HEK293 (cell line): ENCODE results near the gene LGI4.
A peak's percentile ranks its signal among the peaks of the same experiment; 100 is the strongest.

ENCODE experiments used
- CTCF ChIA-PET: fragments of 350-600 bp; formaldehyde crosslinking; extraction: SDS; loops from one replicate; lab custom pipeline; 2021; ENCODE audit warnings: antibody characterized with exemption; lab: Yijun Ruan, JAX
- POLR2A ChIA-PET: fragments of 300-600 bp; formaldehyde crosslinking; extraction: SDS; loops from one replicate; lab custom pipeline; 2020; ENCODE audit warnings: antibody characterized with exemption, inconsistent platforms; lab: Yijun Ruan, JAX
- H3K27ac ChIP-seq: fragments of 200-500 bp; sonication (Bioruptor generic); 2 replicates; pipeline ENCODE4 v1.5.1; 2014; ENCODE audit warnings: low read depth, low read length, control low read depth, inconsistent platforms; ENCODE audit errors: extremely low read depth
- H3K36me3 ChIP-seq, 2 experiments: fragments of 200-500 bp in 1 of 2; sonication (Bioruptor generic) in 1 of 2; 1 replicate in 1 of 2; 2 replicates in 1 of 2; pipeline ENCODE4 v1.5.1; 2014 to 2017; ENCODE audit warnings: inconsistent platforms in 2 of 2, low read length in 2 of 2; ENCODE audit not compliant: control insufficient read depth in 2 of 2, insufficient read depth in 1 of 2
- H3K4me1 ChIP-seq: fragments of 200-500 bp; sonication (Bioruptor generic); 2 replicates; pipeline ENCODE4 v1.5.1; 2014; ENCODE audit warnings: mild to moderate bottlenecking, low read length, inconsistent platforms; ENCODE audit not compliant: control insufficient read depth, insufficient read depth
- H3K4me3 ChIP-seq: 2 replicates; pipeline ENCODE4 v1.5.1; 2011; ENCODE audit warnings: low read depth, mild to moderate bottlenecking, control low read depth, low read length, moderate library complexity
- H3K9me3 ChIP-seq: fragments of 200-500 bp; sonication (Bioruptor generic); 2 replicates; pipeline ENCODE4 v1.5.1; 2014; ENCODE audit warnings: low read depth, low read length, inconsistent platforms; ENCODE audit not compliant: control insufficient read depth, insufficient read depth
- EGR2 ChIP-seq: fragments of 450-650 bp; formaldehyde crosslinking; IDR thresholded peaks from 2 replicates; pipeline ENCODE4 v1.5.1; 2016; ENCODE audit warnings: low read depth, missing biosample characterization, missing genetic modification characterization
- KLF1 ChIP-seq: fragments of 450-650 bp; formaldehyde crosslinking; IDR thresholded peaks from 2 replicates; pipeline ENCODE4 v1.5.1; 2016; ENCODE audit warnings: missing biosample characterization, missing genetic modification characterization
- KLF8 ChIP-seq: fragments of 450-650 bp; formaldehyde crosslinking; IDR thresholded peaks from 2 replicates; pipeline ENCODE4 v1.5.1; 2016; ENCODE audit warnings: missing biosample characterization, missing genetic modification characterization
- MZF1 ChIP-seq: fragments of 450-650 bp; formaldehyde crosslinking; IDR thresholded peaks from 2 replicates; pipeline ENCODE4 v1.5.1; 2017; ENCODE audit warnings: missing biosample characterization, missing genetic modification characterization, borderline replicate concordance
- PRDM1 ChIP-seq: fragments of 450-650 bp; formaldehyde crosslinking; IDR thresholded peaks from 2 replicates; pipeline ENCODE4; 2016; ENCODE audit warnings: missing biosample characterization, missing genetic modification characterization
- SALL2 ChIP-seq: fragments of 450-650 bp; formaldehyde crosslinking; IDR thresholded peaks from 2 replicates; pipeline ENCODE4 v1.5.0; 2017; ENCODE audit warnings: missing biosample characterization, mild to moderate bottlenecking, missing genetic modification characterization, borderline replicate concordance
- SP2 ChIP-seq: fragments of 450-650 bp; formaldehyde crosslinking; IDR thresholded peaks from 2 replicates; pipeline ENCODE4 v1.5.1; 2016; ENCODE audit warnings: missing biosample characterization, missing genetic modification characterization
- ZBTB21 ChIP-seq: fragments of 450-650 bp; formaldehyde crosslinking; IDR thresholded peaks from 2 replicates; pipeline ENCODE4 v1.5.1; 2017; ENCODE audit warnings: missing biosample characterization, missing genetic modification characterization
- ZNF155 ChIP-seq: fragments of 450-650 bp; formaldehyde crosslinking; IDR thresholded peaks from 2 replicates; pipeline ENCODE4 v1.5.1; 2016; ENCODE audit warnings: missing biosample characterization, missing genetic modification characterization
- ZNF202 ChIP-seq: fragments of 450-650 bp; formaldehyde crosslinking; IDR thresholded peaks from 2 replicates; pipeline ENCODE4 v1.5.1; 2016; ENCODE audit warnings: missing biosample characterization, missing genetic modification characterization, borderline replicate concordance
- ZNF221 ChIP-seq: fragments of 450-650 bp; formaldehyde crosslinking; IDR thresholded peaks from 2 replicates; pipeline ENCODE4 v1.5.1; 2017; ENCODE audit warnings: missing biosample characterization, missing genetic modification characterization, borderline replicate concordance
- ZNF248 ChIP-seq: fragments of 450-650 bp; formaldehyde crosslinking; IDR thresholded peaks from 2 replicates; pipeline ENCODE4 v1.5.1; 2017; ENCODE audit warnings: missing biosample characterization, missing genetic modification characterization
- ZNF510 ChIP-seq: fragments of 450-650 bp; formaldehyde crosslinking; IDR thresholded peaks from 2 replicates; pipeline ENCODE4 v1.5.1; 2018; ENCODE audit warnings: mild to moderate bottlenecking, missing genetic modification characterization, missing biosample characterization; ENCODE audit not compliant: insufficient replicate concordance
- ZNF514 ChIP-seq: fragments of 450-650 bp; formaldehyde crosslinking; IDR thresholded peaks from 2 replicates; pipeline ENCODE4 v1.5.1; 2016; ENCODE audit warnings: missing biosample characterization, missing genetic modification characterization
- ZNF548 ChIP-seq: fragments of 450-650 bp; formaldehyde crosslinking; IDR thresholded peaks from 2 replicates; pipeline ENCODE4 v1.5.1; 2016; ENCODE audit warnings: missing biosample characterization, missing genetic modification characterization
- ZNF549 ChIP-seq: fragments of 450-650 bp; IDR thresholded peaks from 2 replicates; pipeline ENCODE4 v1.5.1; 2018; ENCODE audit warnings: missing biosample characterization, missing genetic modification characterization, mild to moderate bottlenecking, inconsistent platforms, moderate library complexity
- ZNF560 ChIP-seq: fragments of 450-650 bp; formaldehyde crosslinking; IDR thresholded peaks from 2 replicates; pipeline ENCODE4 v1.5.1; 2017; ENCODE audit warnings: missing biosample characterization, missing genetic modification characterization, borderline replicate concordance
- ZNF571 ChIP-seq: fragments of 450-650 bp; formaldehyde crosslinking; IDR thresholded peaks from 2 replicates; pipeline ENCODE4 v1.5.0; 2017; ENCODE audit warnings: missing biosample characterization, missing genetic modification characterization
- ZNF624 ChIP-seq: fragments of 450-650 bp; formaldehyde crosslinking; IDR thresholded peaks from 2 replicates; pipeline ENCODE4 v1.5.1; 2017; ENCODE audit warnings: missing biosample characterization, missing genetic modification characterization
- ZNF626 ChIP-seq: fragments of 450-650 bp; sonication (Bioruptor Pico); formaldehyde crosslinking; IDR thresholded peaks from 2 replicates; pipeline ENCODE4 v1.5.1; 2018; ENCODE audit warnings: missing biosample characterization, missing genetic modification characterization, inconsistent platforms
- ZNF654 ChIP-seq: fragments of 450-650 bp; formaldehyde crosslinking; IDR thresholded peaks from 2 replicates; pipeline ENCODE4 v1.5.1; 2016; ENCODE audit warnings: low read depth, missing biosample characterization, missing genetic modification characterization
- ZNF791 ChIP-seq: fragments of 450-650 bp; formaldehyde crosslinking; IDR thresholded peaks from 2 replicates; pipeline ENCODE4 v1.5.1; 2016; ENCODE audit warnings: missing biosample characterization, missing genetic modification characterization
- TF ChIP-seq, protein P1 (sequence below): fragments of 450-650 bp; formaldehyde crosslinking; IDR thresholded peaks from 2 replicates; pipeline ENCODE4 v1.5.1; 2016; ENCODE audit warnings: missing biosample characterization, missing genetic modification characterization
- TF ChIP-seq, protein P2 (sequence below): fragments of 450-650 bp; formaldehyde crosslinking; IDR thresholded peaks from 2 replicates; pipeline ENCODE4 v1.5.1; 2016; ENCODE audit warnings: missing biosample characterization, missing genetic modification characterization
- TF ChIP-seq, protein P3 (sequence below): fragments of 450-650 bp; formaldehyde crosslinking; IDR thresholded peaks from 2 replicates; pipeline ENCODE4 v1.5.1; 2016; ENCODE audit warnings: missing biosample characterization, missing genetic modification characterization
- TF ChIP-seq, protein P4 (sequence below): fragments of 450-650 bp; formaldehyde crosslinking; IDR thresholded peaks from 2 replicates; pipeline ENCODE4 v1.5.1; 2017; ENCODE audit warnings: missing biosample characterization, missing genetic modification characterization
- TF ChIP-seq, protein P5 (sequence below): fragments of 450-650 bp; formaldehyde crosslinking; IDR thresholded peaks from 2 replicates; pipeline ENCODE4 v1.5.1; 2016; ENCODE audit warnings: missing biosample characterization, missing genetic modification characterization
- TF ChIP-seq, protein P6 (sequence below): fragments of 450-650 bp; formaldehyde crosslinking; IDR thresholded peaks from 2 replicates; pipeline ENCODE4 v1.5.1; 2016; ENCODE audit warnings: missing biosample characterization, missing genetic modification characterization

The LGI4 gene

DNA sequence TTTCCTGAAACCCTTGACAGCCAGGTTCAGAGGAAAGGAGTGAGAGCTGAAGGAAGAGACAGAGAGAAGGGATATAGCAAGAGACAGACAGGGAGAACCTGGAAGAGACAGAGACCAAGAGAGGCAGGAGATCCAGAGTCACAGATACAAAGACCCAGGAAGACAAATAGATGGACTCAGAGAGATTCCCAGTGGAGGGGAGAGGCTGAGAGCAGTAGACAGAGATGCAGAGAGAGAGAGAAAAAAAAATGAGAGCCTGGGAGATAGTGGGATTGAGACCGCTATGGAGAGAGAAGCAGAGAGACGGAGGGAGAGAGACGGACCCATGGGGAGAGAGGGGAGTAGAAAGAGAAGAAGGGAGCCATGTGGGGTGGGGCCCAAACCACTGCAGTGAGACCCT lies 9.0 kb upstream of the LGI4 start:
- peaks cover 31% of the 10 kb centered on the region for H3K4me1 ChIP-seq
- ChIA-PET CTCF (interaction anchor here (0.6 to 4.7 kb wide), 17 partner anchors 9 to 141 kb away, joined by 3 to 82 read pairs (median 4); partner anchors contain the start of genes FXYD3, FXYD5 and LGI4), POLR2A (interaction anchor here (0.7 to 2.0 kb wide), 4 partner anchors 11 to 125 kb away, joined by 3 to 8 read pairs (median 6); partner anchors contain the start of genes FXYD5 and USF2)
- H3K27ac ChIP-seq = no peak overlapping the region; the same call in 1 of the 2 replicates
- no peak overlapping the region for H3K4me3 ChIP-seq
- no peaks in the 10 kb centered on the region; a peak in 1 of 3 replicates for H3K36me3 ChIP-seq
- no peaks in the 10 kb centered on the region for H3K9me3 ChIP-seq
- TF ChIP-seq, protein P1, sequence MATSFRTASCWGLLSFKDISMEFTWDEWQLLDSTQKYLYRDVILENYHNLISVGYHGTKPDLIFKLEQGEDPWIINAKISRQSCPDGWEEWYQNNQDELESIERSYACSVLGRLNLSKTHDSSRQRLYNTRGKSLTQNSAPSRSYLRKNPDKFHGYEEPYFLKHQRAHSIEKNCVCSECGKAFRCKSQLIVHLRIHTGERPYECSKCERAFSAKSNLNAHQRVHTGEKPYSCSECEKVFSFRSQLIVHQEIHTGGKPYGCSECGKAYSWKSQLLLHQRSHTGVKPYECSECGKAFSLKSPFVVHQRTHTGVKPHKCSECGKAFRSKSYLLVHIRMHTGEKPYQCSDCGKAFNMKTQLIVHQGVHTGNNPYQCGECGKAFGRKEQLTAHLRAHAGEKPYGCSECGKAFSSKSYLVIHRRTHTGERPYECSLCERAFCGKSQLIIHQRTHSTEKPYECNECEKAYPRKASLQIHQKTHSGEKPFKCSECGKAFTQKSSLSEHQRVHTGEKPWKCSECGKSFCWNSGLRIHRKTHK = no peak
- TF ChIP-seq, protein P2, sequence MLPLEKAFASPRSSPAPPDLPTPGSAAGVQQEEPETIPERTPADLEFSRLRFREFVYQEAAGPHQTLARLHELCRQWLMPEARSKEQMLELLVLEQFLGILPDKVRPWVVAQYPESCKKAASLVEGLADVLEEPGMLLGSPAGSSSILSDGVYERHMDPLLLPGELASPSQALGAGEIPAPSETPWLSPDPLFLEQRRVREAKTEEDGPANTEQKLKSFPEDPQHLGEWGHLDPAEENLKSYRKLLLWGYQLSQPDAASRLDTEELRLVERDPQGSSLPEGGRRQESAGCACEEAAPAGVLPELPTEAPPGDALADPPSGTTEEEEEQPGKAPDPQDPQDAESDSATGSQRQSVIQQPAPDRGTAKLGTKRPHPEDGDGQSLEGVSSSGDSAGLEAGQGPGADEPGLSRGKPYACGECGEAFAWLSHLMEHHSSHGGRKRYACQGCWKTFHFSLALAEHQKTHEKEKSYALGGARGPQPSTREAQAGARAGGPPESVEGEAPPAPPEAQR = no peak
- TF ChIP-seq ZNF510 (tag by site-specific recombination) (no peak), ZNF548 (no peak), ZNF654 (tag by site-specific recombination) (no peak), ZNF549 (tag by site-specific recombination) (no peak), ZNF626 (tag by site-specific recombination) (no peak), ZNF514 (tag by site-specific recombination) (no peak), PRDM1 (peak; percentile 99), ZNF155 (tag by site-specific recombination) (no peak), ZNF221 (no peak), KLF8 (tag by site-specific recombination) (no peak; the same call in 1 of the 2 replicates), ZBTB21 (tag by site-specific recombination) (0 out of 2 replicates have a peak, but pooled peaks have one; percentile 17), ZNF571 (no peak), ZNF248 (tag by site-specific recombination) (no peak), ZNF791 (tag by site-specific recombination) (0 out of 2 replicates have a peak, but pooled peaks have one; percentile 35), SALL2 (tag by site-specific recombination) (no peak), SP2 (tag by site-specific recombination) (no peak), ZNF560 (tag by site-specific recombination) (no peak), MZF1 (no peak), KLF1 (no peak), ZNF202 (tag by site-specific recombination) (no peak), EGR2 (tag by site-specific recombination) (no peak), ZNF624 (tag by site-specific recombination) (0 out of 2 replicates have a peak, but pooled peaks have one; percentile 24)
- TF ChIP-seq, protein P3, sequence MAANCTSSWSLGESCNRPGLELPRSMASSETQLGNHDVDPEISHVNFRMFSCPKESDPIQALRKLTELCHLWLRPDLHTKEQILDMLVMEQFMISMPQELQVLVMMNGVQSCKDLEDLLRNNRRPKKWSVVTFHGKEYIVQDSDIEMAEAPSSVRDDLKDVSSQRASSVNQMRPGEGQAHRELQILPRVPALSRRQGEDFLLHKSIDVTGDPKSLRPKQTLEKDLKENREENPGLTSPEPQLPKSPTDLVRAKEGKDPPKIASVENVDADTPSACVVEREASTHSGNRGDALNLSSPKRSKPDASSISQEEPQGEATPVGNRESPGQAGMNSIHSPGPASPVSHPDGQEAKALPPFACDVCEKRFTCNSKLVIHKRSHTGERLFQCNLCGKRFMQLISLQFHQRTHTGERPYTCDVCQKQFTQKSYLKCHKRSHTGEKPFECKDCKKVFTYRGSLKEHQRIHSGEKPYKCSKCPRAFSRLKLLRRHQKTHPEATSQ (tag by site-specific recombination) = no peak
- TF ChIP-seq, protein P4, sequence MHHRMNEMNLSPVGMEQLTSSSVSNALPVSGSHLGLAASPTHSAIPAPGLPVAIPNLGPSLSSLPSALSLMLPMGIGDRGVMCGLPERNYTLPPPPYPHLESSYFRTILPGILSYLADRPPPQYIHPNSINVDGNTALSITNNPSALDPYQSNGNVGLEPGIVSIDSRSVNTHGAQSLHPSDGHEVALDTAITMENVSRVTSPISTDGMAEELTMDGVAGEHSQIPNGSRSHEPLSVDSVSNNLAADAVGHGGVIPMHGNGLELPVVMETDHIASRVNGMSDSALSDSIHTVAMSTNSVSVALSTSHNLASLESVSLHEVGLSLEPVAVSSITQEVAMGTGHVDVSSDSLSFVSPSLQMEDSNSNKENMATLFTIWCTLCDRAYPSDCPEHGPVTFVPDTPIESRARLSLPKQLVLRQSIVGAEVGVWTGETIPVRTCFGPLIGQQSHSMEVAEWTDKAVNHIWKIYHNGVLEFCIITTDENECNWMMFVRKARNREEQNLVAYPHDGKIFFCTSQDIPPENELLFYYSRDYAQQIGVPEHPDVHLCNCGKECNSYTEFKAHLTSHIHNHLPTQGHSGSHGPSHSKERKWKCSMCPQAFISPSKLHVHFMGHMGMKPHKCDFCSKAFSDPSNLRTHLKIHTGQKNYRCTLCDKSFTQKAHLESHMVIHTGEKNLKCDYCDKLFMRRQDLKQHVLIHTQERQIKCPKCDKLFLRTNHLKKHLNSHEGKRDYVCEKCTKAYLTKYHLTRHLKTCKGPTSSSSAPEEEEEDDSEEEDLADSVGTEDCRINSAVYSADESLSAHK (tag by site-specific recombination) = 0 out of 2 replicates have a peak, but pooled peaks have one; percentile 13
- TF ChIP-seq, protein P5, sequence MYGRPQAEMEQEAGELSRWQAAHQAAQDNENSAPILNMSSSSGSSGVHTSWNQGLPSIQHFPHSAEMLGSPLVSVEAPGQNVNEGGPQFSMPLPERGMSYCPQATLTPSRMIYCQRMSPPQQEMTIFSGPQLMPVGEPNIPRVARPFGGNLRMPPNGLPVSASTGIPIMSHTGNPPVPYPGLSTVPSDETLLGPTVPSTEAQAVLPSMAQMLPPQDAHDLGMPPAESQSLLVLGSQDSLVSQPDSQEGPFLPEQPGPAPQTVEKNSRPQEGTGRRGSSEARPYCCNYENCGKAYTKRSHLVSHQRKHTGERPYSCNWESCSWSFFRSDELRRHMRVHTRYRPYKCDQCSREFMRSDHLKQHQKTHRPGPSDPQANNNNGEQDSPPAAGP (tag by site-specific recombination) = no peak
- TF ChIP-seq, protein P6, sequence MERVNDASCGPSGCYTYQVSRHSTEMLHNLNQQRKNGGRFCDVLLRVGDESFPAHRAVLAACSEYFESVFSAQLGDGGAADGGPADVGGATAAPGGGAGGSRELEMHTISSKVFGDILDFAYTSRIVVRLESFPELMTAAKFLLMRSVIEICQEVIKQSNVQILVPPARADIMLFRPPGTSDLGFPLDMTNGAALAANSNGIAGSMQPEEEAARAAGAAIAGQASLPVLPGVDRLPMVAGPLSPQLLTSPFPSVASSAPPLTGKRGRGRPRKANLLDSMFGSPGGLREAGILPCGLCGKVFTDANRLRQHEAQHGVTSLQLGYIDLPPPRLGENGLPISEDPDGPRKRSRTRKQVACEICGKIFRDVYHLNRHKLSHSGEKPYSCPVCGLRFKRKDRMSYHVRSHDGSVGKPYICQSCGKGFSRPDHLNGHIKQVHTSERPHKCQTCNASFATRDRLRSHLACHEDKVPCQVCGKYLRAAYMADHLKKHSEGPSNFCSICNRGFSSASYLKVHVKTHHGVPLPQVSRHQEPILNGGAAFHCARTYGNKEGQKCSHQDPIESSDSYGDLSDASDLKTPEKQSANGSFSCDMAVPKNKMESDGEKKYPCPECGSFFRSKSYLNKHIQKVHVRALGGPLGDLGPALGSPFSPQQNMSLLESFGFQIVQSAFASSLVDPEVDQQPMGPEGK (tag by site-specific recombination) = no peak
